ENCODE data around the gene ZFC3H1. TPM values are rescaled to one million over a fixed set of nuclear protein-coding genes. Genes with fewer than 3 reads are reported as not detected.

The ZFC3H1 gene
- total RNA-seq, 1 donor from 2014 or later = 44.8 TPM

DNA sequence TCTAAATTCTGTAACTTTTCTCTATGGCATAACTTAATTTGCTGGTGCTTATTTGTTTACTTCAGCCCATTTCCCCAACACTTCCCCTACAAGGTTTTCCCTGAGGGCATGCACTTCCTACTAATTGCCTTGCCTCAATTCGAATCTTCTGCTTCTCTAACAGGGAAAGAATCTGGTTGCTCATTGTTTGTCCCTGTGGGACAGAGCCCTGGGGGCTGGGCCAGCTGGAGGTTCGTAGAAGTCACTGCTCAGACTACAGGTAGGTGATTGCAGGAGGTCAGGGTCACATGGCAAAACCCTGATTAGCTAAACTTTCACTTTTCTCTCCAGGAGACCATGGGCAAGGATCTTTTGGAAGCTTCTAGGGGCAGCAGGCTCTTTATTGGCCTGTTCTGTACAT lies 72.0 kb downstream of the ZFC3H1 start:
- no peak for ATAC-seq
- H3K4me1 ChIP-seq = no peaks in the 10 kb centered on the region
- no peaks in the 10 kb centered on the region for H3K9me3 ChIP-seq
- H3K27me3 ChIP-seq = peaks cover 27% of the 10 kb centered on the region
- no peaks in the 10 kb centered on the region for H3K36me3 ChIP-seq
- no peak overlapping the region for H3K27ac ChIP-seq
- intact Hi-C loops (cut with DNase I) = no loop called here
- no peak overlapping the region for H3K4me3 ChIP-seq
- no peak for DNase-seq
- TF ChIP-seq, protein P1, sequence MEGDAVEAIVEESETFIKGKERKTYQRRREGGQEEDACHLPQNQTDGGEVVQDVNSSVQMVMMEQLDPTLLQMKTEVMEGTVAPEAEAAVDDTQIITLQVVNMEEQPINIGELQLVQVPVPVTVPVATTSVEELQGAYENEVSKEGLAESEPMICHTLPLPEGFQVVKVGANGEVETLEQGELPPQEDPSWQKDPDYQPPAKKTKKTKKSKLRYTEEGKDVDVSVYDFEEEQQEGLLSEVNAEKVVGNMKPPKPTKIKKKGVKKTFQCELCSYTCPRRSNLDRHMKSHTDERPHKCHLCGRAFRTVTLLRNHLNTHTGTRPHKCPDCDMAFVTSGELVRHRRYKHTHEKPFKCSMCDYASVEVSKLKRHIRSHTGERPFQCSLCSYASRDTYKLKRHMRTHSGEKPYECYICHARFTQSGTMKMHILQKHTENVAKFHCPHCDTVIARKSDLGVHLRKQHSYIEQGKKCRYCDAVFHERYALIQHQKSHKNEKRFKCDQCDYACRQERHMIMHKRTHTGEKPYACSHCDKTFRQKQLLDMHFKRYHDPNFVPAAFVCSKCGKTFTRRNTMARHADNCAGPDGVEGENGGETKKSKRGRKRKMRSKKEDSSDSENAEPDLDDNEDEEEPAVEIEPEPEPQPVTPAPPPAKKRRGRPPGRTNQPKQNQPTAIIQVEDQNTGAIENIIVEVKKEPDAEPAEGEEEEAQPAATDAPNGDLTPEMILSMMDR (IDR thresholded peaks at IDR 0.05) = no peak

DNA sequence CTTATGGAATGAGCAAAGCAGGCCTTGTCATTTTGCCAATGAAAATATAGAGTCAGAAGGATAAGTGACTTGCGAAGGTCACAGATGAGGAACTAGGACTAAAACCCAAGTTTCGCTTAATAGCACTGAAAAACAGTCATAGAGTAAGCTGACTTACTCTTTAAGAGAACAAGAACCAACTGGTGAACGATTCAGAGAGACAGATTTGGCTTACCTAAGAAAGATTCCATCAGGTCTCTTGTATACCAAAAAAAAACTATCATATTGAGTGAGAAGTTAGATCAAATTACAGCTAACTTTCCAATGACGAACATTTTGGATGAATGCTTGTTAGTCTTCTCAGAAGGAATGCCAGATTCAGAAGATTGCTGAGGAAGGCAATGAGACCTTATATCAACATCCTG lies 74.2 kb downstream of the ZFC3H1 start:
- TF ChIP-seq, protein P1 (IDR thresholded peaks at IDR 0.05) = no peak
- DNase-seq = no peak
- ATAC-seq = no peak
- H3K4me1 ChIP-seq = no peaks in the 10 kb centered on the region
- H3K36me3 ChIP-seq = no peaks in the 10 kb centered on the region
- peaks cover 18% of the 10 kb centered on the region for H3K27me3 ChIP-seq
- no peaks in the 10 kb centered on the region for H3K9me3 ChIP-seq
- no peak overlapping the region for H3K27ac ChIP-seq
- intact Hi-C loops (cut with DNase I) = no loop called here
- H3K4me3 ChIP-seq = no peak overlapping the region

DNA sequence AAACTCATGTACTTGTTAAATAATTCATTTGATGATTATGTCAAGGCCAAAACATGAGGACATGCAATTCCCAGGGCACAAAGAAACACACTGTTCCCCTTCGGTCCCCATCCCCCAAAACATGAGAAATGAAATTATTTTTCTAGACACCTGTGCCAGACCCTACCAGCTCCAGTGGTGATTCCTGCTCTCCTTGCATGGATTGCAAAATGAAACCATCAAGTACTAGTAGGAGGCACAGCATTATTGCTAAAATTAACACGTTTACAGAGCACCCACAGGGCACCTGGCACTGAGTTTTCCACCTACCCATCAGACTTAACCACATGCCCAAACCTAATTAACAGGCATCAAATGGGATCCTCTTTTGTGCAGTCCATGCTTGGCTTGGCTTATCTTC lies 76.6 kb downstream of the ZFC3H1 start:
- no peaks in the 10 kb centered on the region for H3K9me3 ChIP-seq
- no peak for ATAC-seq
- DNase-seq = no peak

DNA sequence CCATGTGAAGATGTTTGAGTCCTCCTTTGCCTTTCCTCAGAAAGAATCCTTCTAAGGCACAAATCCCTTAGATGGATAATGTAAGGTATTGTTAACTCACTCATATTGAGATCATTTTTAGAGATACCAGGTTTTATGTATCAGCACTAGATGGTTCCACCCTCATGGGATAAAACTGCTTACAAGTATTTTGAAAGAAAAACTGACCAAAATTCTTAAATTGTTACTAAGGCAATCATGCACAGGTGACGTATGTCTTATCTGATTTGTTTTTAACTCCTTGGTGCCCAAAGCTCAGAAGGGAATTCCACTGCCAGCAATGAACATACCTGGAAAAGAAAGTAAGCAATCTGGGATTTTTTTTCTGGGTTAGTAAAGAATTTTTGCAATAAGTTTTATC lies 78.4 kb downstream of the ZFC3H1 start:
- ATAC-seq (no peak), DNase-seq (no peak)
- H3K27me3 ChIP-seq = no peaks in the 10 kb centered on the region
- H3K9me3 ChIP-seq = no peaks in the 10 kb centered on the region
- no peaks in the 10 kb centered on the region for H3K4me1 ChIP-seq
- TF ChIP-seq, protein P1 (IDR thresholded peaks at IDR 0.05) = no peak
- H3K27ac ChIP-seq = no peak overlapping the region
- intact Hi-C loops (cut with DNase I) = no loop called here
- no peak overlapping the region for H3K4me3 ChIP-seq
- H3K36me3 ChIP-seq = no peaks in the 10 kb centered on the region

More for the DNA sequence above, 76.6 kb downstream of the ZFC3H1 start:
- H3K27me3 ChIP-seq = peaks cover 9% of the 10 kb centered on the region
- no peaks in the 10 kb centered on the region for H3K36me3 ChIP-seq
- H3K4me1 ChIP-seq = no peaks in the 10 kb centered on the region
- intact Hi-C loops (cut with DNase I) = no loop called here
- H3K27ac ChIP-seq = no peak overlapping the region
- TF ChIP-seq, protein P1 (IDR thresholded peaks at IDR 0.05) = no peak
- H3K4me3 ChIP-seq = no peak overlapping the region

DNA sequence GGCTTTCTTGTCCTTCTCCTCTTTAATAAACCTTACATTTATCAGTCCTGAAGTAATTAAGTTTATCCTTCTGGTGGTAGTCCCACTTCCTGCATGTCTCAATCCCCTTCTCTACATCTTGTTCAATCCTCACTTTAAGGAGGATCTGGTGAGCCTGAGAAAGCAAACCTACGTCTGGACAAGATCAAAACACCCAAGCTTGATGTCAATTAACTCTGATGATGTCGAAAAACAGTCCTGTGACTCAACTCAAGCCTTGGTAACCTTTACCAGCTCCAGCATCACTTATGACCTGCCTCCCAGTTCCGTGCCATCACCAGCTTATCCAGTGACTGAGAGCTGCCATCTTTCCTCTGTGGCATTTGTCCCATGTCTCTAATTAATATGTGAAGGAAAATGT lies 79.3 kb downstream of the ZFC3H1 start:
- intact Hi-C loops (cut with DNase I) = no loop called here
- TF ChIP-seq, protein P1 (IDR thresholded peaks at IDR 0.05) = no peak
- H3K9me3 ChIP-seq = no peaks in the 10 kb centered on the region
- H3K27ac ChIP-seq = no peak overlapping the region
- ATAC-seq (no peak), DNase-seq (no peak)
- no peaks in the 10 kb centered on the region for H3K4me1 ChIP-seq
- H3K36me3 ChIP-seq = no peaks in the 10 kb centered on the region
- no peaks in the 10 kb centered on the region for H3K27me3 ChIP-seq
- H3K4me3 ChIP-seq = no peak overlapping the region

DNA sequence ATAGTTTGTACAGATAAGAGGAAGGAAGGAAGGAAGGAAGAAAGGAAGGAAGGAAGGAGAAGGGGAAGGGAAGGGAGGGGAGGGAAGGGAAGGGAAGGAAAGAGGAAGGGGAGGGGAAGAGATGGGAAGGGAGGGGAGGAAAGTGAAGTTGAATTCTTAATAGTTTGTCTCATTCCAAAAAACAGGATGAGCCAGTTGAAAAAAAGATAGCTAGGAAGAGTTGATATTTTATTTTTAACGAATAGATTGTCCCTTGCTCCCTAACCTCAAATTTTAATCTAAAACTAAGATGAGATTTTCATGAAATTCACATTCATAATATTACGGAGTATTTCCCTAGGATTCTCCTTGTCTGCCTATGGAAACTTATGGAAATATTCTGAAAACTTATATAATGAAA lies 80.7 kb downstream of the ZFC3H1 start:
- ATAC-seq = no peak
- TF ChIP-seq, protein P1 (IDR thresholded peaks at IDR 0.05) = no peak
- Histone ChIP-seq H3K9me3 (no peaks in the 10 kb centered on the region), H3K36me3 (no peaks in the 10 kb centered on the region), H3K4me1 (no peaks in the 10 kb centered on the region), H3K4me3 (no peak overlapping the region), H3K27me3 (no peaks in the 10 kb centered on the region), H3K27ac (no peak overlapping the region)
- no peak for DNase-seq
- intact Hi-C loops (cut with DNase I) = no loop called here
